K562 (cell line): Measurements from ENCODE around the gene ANKZF1. TPM values are rescaled to one million over a fixed set of nuclear protein-coding genes. Genes with fewer than 3 reads are reported as not detected.

Experiments
- CC2D1A ChIP-seq: fragments of 450-650 bp; IDR thresholded peaks from 2 replicates; pipeline ENCODE4 v1.6.1; 2017; ENCODE audit warnings: mild to moderate bottlenecking
- CEBPG ChIP-seq, 3 experiments: fragments of 200-800 bp in 1 of 3; sonication (Bioruptor generic) in 1 of 3; sonication (generic) in 1 of 3; formaldehyde crosslinking in 1 of 3; IDR thresholded peaks in 2 of 3; conservative IDR thresholded peaks in 1 of 3; 2 replicates each; pipeline versions ENCODE4 v1.6.1 to v1.8.0; 2016 to 2022; ENCODE audit warnings: missing compliant biosample characterization in 2 of 3, missing genetic modification characterization in 2 of 3, mild to moderate bottlenecking in 1 of 3, missing genetic modification reagents in 1 of 3
- GABPA ChIP-seq: fragments of 200-800 bp; sonication (Bioruptor generic); conservative IDR thresholded peaks from 2 replicates; pipeline ENCODE4 v1.6.1; 2016; ENCODE audit warnings: low read depth, missing genetic modification characterization, missing compliant biosample characterization
- GABPB2 ChIP-seq: fragments of 250-450 bp; sonication (Bioruptor Pico); conservative IDR thresholded peaks from 2 replicates; pipeline ENCODE4 v1.5.1; 2021; ENCODE audit warnings: mild to moderate bottlenecking
- GTF3C2 ChIP-seq: IDR thresholded peaks from 3 replicates; pipeline ENCODE4 v1.6.1; 2011; ENCODE audit warnings: borderline replicate concordance, mild to moderate bottlenecking, moderate library complexity; ENCODE audit not compliant: insufficient read length; ENCODE audit errors: extremely low read depth
- HDAC1 ChIP-seq, 2 experiments: fragments of 450-650 bp; IDR thresholded peaks; 2 replicates each; pipeline ENCODE4 v1.6.1; 2016 to 2017; ENCODE audit warnings: inconsistent platforms in 1 of 2, mild to moderate bottlenecking in 1 of 2, moderate library complexity in 1 of 2
- KAT8 ChIP-seq: fragments of 450-650 bp; IDR thresholded peaks from 2 replicates; pipeline ENCODE4 v1.6.1; 2016; ENCODE audit warnings: low read depth, mild to moderate bottlenecking
- MBD2 ChIP-seq: sonication (generic); IDR thresholded peaks from 2 replicates; pipeline ENCODE4 v1.6.1; 2016; ENCODE audit warnings: low read depth, borderline replicate concordance
- MCM7 ChIP-seq, 2 experiments: fragments of 450-650 bp; IDR thresholded peaks; 2 replicates each; pipeline ENCODE4 v1.6.1; 2016 to 2018
- MNT ChIP-seq, 2 experiments: fragments of 450-650 bp; conservative IDR thresholded peaks; 2 replicates each; pipeline ENCODE4 v1.6.1; 2017; ENCODE audit warnings: mild to moderate bottlenecking in 2 of 2, moderate library complexity in 2 of 2
- NR2C1 ChIP-seq, 2 experiments: fragments of 450-650 bp; IDR thresholded peaks; 2 replicates each; pipeline ENCODE4 v1.6.1; 2017; ENCODE audit warnings: mild to moderate bottlenecking in 2 of 2, antibody characterized with exemption in 1 of 2, inconsistent platforms in 1 of 2, missing compliant biosample characterization in 1 of 2, missing genetic modification characterization in 1 of 2
- POLR2G ChIP-seq: fragments of 200-400 bp; formaldehyde crosslinking; IDR thresholded peaks from 2 replicates; pipeline ENCODE4 v1.6.1; 2017; ENCODE audit warnings: low read depth, mild to moderate bottlenecking, antibody characterized with exemption, low read length, moderate library complexity
- PYGO2 ChIP-seq: fragments of 450-650 bp; IDR thresholded peaks from 2 replicates; pipeline ENCODE4 v1.6.1; 2016; ENCODE audit warnings: mild to moderate bottlenecking, missing genetic modification characterization, moderate library complexity, missing compliant biosample characterization
- TCF15 ChIP-seq: fragments of 250-450 bp; sonication (Bioruptor Pico); IDR thresholded peaks from 2 replicates; pipeline ENCODE4 v1.8.0; 2022; ENCODE audit warnings: moderate library complexity, mild to moderate bottlenecking, inconsistent platforms
- TCF7L2 ChIP-seq: fragments of 150-350 bp; IDR thresholded peaks from 2 replicates; pipeline ENCODE4 v1.6.1; 2016; ENCODE audit warnings: low read depth, mild to moderate bottlenecking, low read length, moderate library complexity
- YY1 ChIP-seq, 3 experiments: IDR thresholded peaks; 2 replicates each; pipeline ENCODE4 v1.6.1; 2011; ENCODE audit warnings: low read length in 2 of 3, mild to moderate bottlenecking in 2 of 3, moderate library complexity in 2 of 3, borderline replicate concordance in 1 of 3, control low read depth in 1 of 3, low read depth in 1 of 3; ENCODE audit not compliant: insufficient read depth in 3 of 3, insufficient replicate concordance in 2 of 3, control insufficient read depth in 1 of 3, insufficient read length in 1 of 3; ENCODE audit errors: extremely low read depth in 1 of 3
- ZBTB9 ChIP-seq: fragments of 450-650 bp; formaldehyde crosslinking; IDR thresholded peaks from 2 replicates; pipeline ENCODE4 v1.4.0; 2020; ENCODE audit warnings: mild to moderate bottlenecking, moderate library complexity
- ZFP30 ChIP-seq: fragments of 250-450 bp; sonication (Bioruptor Pico); IDR thresholded peaks from 2 replicates; pipeline ENCODE4 v1.8.0; 2022; ENCODE audit warnings: moderate library complexity, mild to moderate bottlenecking, inconsistent platforms, borderline replicate concordance
- ZNF347 ChIP-seq: fragments of 450-650 bp; formaldehyde crosslinking; IDR thresholded peaks from 2 replicates; pipeline ENCODE4 v1.4.0; 2020; ENCODE audit warnings: low read depth, mild to moderate bottlenecking, moderate library complexity
- polyA plus RNA-seq, 8 experiments: library from polyadenylated mRNA; depleted of rRNA in 4 of 8; stranded (reverse) in 5 of 8; unstranded in 3 of 8; fragments of >200 nt; fragmentation: Nextera tagmentation in 2 of 8; fragmentation: Illumina TruSeq in 1 of 8; extraction: Ambion mirVana in 2 of 8; extraction: Trizol in 1 of 8; gene quantifications; 2 replicates each; pipeline versions ENCODE4 v1.2.1 to v1.2.3, GENCODE V29; 2011 to 2014; ENCODE audit warnings: inconsistent platforms in 1 of 8, missing spikeins in 1 of 8
- total RNA-seq, 7 experiments: library from RNA; depleted of rRNA in 6 of 7; stranded (reverse); fragments of >200 nt in 6 of 7; fragmentation: Illumina TruSeq in 2 of 7; extraction: Trizol in 2 of 7; gene quantifications; 2 replicates each; pipeline versions ENCODE4 v1.2.1 to v1.2.3, GENCODE V29; 2011 to 2021; ENCODE audit warnings: low replicate concordance in 1 of 7

ANKZF1 gene
- total and polyA plus RNA-seq, 9 of the 15 experiments (the other 6 are each of a cell fraction or from before 2014, with no cell fraction given), result 3.1 to 60.6 (median 31.0) TPM

- TF ChIP-seq GTF3C2, result no peak
- no peak for TF ChIP-seq ZFP30 (CRISPR knock-in tag)
- no peak for TF ChIP-seq PYGO2 (tag)
- TF ChIP-seq NR2C1 (IDR thresholded peaks at IDR 0.05), result no peak
- no peak for TF ChIP-seq NR2C1 (tag; IDR thresholded peaks at IDR 0.05)
- peak in 1 of 3 experiments; percentile 36 for TF ChIP-seq YY1 (IDR thresholded peaks at IDR 0.05; ENCODE audit: borderline replicate concordance in 1 of 3, control insufficient read depth in 1 of 3, extremely low read depth in 1 of 3, insufficient read depth in 3 of 3, insufficient read length in 1 of 3, insufficient replicate concordance in 2 of 3, low read depth in 1 of 3, low read length in 2 of 3)
- TF ChIP-seq MCM7 (IDR thresholded peaks at IDR 0.05), result no peak
- no peak for TF ChIP-seq CEBPG (CRISPR knock-in tag; IDR thresholded peaks at IDR 0.05)
- no peak for TF ChIP-seq CEBPG (tag; conservative IDR thresholded peaks at IDR 0.05 in 1 of 2, IDR thresholded peaks at IDR 0.05 in 1 of 2)
- TF ChIP-seq KAT8, result no peak
- no peak for TF ChIP-seq TCF15 (CRISPR knock-in tag)
- no peak for TF ChIP-seq MBD2
- 0 out of 2 replicates have a peak, but pooled peaks have one; percentile 57 for TF ChIP-seq GABPB2 (CRISPR knock-in tag)
- no peak for TF ChIP-seq GABPA
- TF ChIP-seq MNT (conservative IDR thresholded peaks at IDR 0.05), result peak; percentile 86 to 94
- TF ChIP-seq HDAC1 (IDR thresholded peaks at IDR 0.05), result no peak; a peak in 1 of 4 replicates
- no peak for TF ChIP-seq ZBTB9 (CRISPR knock-in tag)
- no peak for TF ChIP-seq TCF7L2
- TF ChIP-seq ZNF347, result no peak
- TF ChIP-seq CC2D1A, result no peak
- peak; percentile 89 for TF ChIP-seq POLR2G
Measured at GRCh38 chr2:219218732-219219701, 10.6 kb upstream of the ANKZF1 start, which contains the start of gene ABCB6 (continued).
